Measurements from ENCODE around the gene BCL6B.

DNA sequence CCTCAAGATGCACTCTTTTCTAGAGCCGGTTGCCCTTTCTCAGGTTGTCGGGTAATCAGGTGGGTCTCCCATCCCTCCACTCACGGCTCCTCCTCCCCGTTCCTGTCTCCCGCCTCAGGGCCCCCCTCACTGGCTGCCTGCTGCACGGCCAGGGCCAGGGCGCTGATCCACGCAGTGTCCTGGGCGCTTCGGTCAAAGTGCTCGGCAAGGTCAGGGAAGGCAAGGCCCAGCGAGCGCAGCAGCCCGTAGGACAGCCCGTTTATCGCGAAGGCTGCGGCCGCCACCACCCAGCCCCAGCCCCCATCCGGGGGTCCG is 20.3 kb downstream of the BCL6B start:
- no peak for TF ChIP-seq CTCF (conservative IDR thresholded peaks at IDR 0.05)
- no peak for TF ChIP-seq ZFX (IDR thresholded peaks at IDR 0.05)
